ENCODE results near the gene NRAP.

- TF ChIP-seq, protein P1, sequence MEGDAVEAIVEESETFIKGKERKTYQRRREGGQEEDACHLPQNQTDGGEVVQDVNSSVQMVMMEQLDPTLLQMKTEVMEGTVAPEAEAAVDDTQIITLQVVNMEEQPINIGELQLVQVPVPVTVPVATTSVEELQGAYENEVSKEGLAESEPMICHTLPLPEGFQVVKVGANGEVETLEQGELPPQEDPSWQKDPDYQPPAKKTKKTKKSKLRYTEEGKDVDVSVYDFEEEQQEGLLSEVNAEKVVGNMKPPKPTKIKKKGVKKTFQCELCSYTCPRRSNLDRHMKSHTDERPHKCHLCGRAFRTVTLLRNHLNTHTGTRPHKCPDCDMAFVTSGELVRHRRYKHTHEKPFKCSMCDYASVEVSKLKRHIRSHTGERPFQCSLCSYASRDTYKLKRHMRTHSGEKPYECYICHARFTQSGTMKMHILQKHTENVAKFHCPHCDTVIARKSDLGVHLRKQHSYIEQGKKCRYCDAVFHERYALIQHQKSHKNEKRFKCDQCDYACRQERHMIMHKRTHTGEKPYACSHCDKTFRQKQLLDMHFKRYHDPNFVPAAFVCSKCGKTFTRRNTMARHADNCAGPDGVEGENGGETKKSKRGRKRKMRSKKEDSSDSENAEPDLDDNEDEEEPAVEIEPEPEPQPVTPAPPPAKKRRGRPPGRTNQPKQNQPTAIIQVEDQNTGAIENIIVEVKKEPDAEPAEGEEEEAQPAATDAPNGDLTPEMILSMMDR (IDR thresholded peaks at IDR 0.05): no peak
- TF ChIP-seq POLR2A (IDR thresholded peaks at IDR 0.05) (no peak), POLR2AphosphoS5 (IDR thresholded peaks at IDR 0.05) (no peak)
These were observed 122.3 kb downstream of the NRAP start for GRCh38 chr10:113541549-113541927.
